COLO668 (cell line): Measurements from ENCODE around the gene LDAH.
A peak's percentile ranks its signal among the peaks of the same experiment; 100 is the strongest.
"Not testable (repeated sequence)": the region's sequence is repeated elsewhere in the genome, so short reads cannot be mapped to it uniquely, and the experiment has no call there.

Experiments
- DNase-seq: peaks from one replicate; lab custom pipeline; 2025; ENCODE audit not compliant: unreplicated experiment; lab: John Stamatoyannopoulos, UW

The LDAH gene

DNA sequence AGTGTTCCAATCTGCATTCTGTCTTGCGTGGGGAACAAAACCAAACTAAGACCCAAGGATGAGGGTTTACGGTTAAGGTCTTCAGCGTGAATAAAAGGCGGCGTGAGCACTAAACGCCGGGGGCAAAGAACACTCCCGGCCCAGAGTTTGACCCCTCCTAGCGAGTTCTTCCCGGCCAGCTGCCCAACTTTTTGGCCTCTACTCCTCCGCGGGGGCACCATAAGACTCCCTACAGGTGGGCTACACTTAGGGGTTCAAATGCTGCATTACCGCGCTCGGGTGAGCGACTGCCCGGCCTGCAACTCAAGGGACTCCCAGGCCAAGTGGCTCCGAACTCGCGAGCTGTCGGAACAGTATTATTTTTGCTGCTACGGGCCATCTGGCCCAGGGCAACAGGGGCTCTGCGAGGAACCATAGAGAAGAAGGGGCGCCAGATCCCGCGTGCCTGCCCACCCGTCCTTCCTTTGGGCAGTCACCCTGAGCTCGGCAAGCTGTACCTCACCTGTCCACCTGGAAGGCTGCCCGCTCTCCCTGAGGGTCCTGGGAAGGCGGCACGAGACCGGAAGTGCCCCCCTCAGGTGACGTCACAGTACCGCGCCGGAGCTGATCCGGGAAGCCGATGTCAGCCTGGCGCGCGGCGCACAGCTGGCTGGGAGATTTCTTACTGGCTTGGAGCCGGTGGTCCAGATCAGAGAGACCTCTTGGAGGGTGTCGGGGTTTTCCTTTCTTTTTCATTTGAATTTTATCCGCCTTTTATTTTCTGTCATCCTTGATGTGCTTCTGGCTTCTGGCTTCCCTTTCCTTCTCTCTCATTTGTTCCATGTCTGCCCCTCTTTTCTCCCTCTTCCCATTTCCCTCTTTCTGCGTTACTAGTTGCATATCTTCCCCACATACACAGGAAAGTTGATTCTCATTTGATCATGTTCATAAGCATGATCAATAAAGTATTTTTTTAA lies at the start of gene LDAH:
Gene LDAH, minus strand, starts transcription at position 567 of the 956 bp plus-strand sequence. CDS start 21,638 bp downstream, outside the sequence.
- peak; percentile 94 for DNase-seq

DNA sequence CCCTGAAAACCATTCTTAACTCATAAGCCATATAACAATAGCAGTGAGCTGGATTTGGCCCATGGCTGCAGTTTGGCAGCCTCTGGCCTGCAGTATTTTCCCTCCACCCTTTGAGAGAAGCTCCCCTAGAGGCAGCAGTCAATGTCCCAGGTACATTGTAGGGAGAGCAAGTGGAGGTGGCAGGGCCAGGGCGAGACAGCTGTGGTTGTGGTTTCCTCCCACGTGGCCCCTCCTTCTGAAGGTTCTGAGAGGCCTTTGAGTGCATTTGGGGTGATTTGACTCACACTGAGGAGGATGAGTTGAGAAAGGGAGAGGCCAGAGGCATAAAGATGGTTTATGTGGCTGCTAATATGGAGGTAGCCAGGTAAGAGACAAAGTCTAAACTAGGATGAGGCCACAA lies 45.5 kb upstream of the LDAH start:
- no peak for DNase-seq

DNA sequence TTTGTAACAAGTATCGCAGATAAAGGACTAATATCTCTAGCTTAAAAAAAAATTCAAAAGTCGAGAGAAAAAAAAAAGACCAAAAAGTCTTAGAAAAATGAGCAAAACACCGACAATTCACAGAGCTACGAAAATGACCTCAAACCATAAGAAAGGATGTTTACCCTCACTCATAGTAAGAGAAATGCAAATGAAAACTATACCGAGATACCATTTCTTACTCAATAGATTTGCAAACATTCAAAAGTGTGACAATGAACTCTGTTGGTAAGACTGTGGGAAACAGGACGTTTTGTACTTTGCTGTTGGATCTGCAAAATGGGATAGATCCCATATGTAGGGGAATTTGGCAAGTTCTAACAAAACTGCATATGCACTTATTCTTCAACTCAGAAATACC lies 39.9 kb upstream of the LDAH start:
- DNase-seq = no peak

DNA sequence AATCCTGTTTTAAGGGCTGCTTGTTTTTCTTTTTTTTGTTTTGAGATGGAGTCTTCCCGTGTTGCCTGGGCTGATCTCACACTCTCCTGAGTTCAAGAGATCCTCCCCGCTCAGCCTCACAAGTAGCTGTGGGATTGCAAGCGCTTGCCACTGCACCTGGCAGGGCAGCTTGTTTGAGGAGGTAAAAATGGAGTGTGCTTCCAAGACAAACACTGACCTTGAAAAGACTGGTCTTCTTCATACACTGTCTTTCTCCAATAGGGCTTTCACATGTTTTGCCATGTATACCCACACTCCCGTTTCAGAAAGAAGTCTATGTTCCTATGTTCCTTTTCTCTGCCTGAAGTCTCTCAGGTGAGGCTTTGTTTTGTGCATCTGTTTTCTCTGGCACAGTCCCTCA lies 32.6 kb upstream of the LDAH start:
- DNase-seq = no peak

- no peak for DNase-seq
Measured at GRCh38 chr2:20852670-20853069, 29.8 kb upstream of the LDAH start.

GRCh38 chr2:20852139-20852538 lies 29.2 kb upstream of the LDAH start:
- DNase-seq = peak; percentile 23

DNA sequence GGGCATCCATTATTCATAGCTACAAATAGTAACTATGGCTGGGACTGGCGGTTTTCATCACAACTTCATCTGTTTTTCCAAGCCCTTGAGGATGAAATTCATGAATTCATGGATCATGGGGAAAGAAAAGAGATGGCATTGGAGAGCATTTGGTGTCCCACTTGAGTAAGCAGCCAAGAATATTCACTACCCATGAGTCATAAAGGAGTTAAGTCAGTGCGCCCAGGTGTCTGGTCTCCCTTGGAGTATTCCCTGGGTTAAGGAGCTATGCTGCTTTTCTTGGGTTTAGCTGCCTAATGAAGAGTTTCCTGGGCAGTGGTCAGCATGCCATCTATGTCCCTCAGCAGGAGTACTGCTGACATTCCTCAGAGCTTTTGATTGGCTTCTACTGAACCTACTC lies 21.3 kb upstream of the LDAH start:
- DNase-seq = no peak

- DNase-seq = no peak
Measured at GRCh38 chr2:20839052-20839451, 16.2 kb upstream of the LDAH start.

DNA sequence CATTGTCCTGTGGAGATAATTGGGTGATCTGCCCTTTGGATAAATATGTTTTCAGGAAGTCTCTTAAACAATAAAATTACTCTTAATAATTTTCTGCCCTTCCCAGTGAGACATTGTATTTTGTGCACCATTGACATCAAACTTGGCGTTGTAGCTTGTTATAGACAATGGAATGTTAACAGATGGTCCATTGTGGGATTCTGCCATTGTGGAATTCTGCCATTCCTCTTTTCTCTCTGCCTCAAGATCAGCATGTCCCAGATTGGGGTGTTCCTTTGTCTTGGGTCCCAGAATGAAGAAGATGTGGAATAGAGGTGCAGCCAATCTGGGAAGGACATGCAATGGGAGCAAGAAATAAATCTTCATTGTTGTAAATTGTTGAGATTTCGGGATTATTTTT lies 15.1 kb upstream of the LDAH start:
- DNase-seq = no peak

DNA sequence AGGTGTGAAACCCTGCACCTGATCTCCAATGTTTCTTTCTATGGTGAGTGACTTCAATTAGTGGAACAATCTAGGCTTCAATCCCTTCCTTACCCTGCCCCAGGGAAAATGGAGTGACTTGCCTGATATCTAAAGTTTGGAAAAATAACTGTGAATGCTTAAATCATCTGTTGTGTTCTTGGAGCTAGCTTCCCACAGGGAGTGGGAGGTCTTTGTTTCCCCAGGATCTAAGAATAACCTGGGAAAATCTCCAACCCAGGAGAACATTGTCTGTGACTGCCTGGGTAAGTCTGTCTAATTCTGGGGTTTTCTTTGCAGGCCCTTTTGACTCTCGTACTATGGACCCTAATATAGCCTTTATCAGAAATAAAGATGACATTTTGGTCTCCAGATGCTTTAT lies 13.6 kb upstream of the LDAH start:
- no peak for DNase-seq

GRCh38 chr2:20834331-20834730 lies 11.4 kb upstream of the LDAH start:
- no peak for DNase-seq

DNA sequence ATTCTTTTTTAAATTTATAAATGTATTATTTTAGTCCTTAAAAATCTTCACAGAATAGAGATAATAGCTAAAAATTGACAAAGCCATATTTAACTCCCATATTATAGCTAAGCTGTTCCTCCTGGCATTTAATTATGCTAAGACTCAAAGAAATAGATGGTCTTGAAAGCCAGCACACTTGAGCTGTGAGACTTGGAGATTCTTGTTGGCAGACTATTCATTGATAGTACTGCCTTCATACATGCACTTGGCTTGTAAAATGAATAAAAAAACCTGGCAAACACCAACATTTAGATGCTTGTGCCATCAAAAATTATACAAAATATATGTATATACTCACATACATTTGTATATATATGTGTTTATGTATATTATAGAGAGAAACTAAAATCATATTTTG lies 9.7 kb upstream of the LDAH start:
- DNase-seq = no peak

- no peak for DNase-seq
Measured at GRCh38 chr2:20829861-20830260, 7.0 kb upstream of the LDAH start.

DNA sequence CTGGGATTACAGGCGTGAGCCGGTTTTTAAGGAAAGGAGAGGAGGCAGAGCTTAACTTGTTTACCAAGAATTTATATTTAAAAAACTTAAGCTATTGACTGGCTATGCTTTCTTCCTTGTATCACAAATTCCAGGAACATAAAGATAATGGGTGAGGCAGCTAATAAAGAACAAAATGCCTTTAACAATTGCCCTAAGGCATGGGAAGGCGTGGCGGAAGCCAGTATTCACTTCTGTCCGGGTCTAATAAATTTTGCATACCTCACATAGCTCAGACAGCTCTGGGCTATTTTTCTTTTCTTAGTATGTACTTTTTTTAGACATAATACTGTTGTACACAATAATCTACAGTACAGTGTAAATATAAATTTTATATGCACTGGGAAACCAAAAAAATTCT lies 1.0 kb upstream of the LDAH start:
- no peak for DNase-seq

GRCh38 chr2:20818820-20819219 lies 4.1 kb downstream of the LDAH start:
- DNase-seq = no peak

DNA sequence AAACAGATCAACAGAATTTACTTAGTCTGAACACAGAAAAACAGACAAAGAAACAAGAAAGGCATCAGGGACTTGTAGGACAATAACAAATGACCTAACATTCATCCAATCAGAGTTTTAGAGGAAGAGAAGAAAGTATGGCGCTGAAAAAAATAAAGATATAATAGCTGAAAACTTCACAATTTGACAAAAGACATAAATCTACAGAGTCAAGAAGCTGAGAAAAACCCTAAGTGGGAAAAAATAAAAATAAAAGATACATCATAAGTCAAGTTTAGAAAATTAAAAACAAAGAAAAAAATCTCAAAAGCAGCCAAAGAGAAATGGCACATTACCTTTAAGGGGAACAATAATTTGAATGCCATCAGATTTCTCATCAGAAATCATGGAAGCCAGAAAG lies 7.7 kb downstream of the LDAH start:
- DNase-seq = no peak

GRCh38 chr2:20812779-20813178 lies 10.1 kb downstream of the LDAH start:
- DNase-seq = no peak

GRCh38 chr2:20806286-20806685 lies 16.6 kb downstream of the LDAH start:
- no peak for DNase-seq

- DNase-seq = no peak
Measured at GRCh38 chr2:20803974-20804373, 18.9 kb downstream of the LDAH start.

DNA sequence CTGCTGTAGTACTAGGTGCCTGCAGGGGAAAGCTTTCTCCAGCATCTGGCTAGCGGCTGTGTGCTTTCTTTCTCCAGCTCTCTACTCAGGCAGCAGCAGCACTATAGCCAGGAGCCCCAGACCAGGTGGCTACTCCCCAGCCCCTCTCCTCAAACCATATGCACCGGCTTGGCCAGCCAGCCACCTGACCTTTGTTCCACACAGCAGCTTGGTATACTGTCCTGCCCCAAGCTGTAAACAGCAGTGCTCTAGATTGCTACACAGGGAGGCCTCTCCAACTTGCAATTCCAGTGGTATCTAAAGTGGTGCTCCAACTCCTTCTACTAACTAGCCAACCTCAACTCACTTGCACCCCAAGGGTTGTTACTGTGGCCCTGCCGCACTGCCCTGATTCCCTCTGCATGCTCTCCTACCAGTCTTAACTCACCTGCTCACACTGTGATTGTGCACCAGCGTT lies 19.6 kb downstream of the LDAH start:
- DNase-seq = no peak

GRCh38 chr2:20797096-20797495 lies 25.8 kb downstream of the LDAH start:
- no peak for DNase-seq

- DNase-seq = no peak
Measured at GRCh38 chr2:20796374-20796791, 26.5 kb downstream of the LDAH start.

GRCh38 chr2:20793944-20794343 lies 29.0 kb downstream of the LDAH start:
- not testable (repeated sequence) for DNase-seq
